Measurements from ENCODE around the gene AHRR. TPM values are rescaled to one million over a fixed set of nuclear protein-coding genes. Genes with fewer than 3 reads are reported as not detected.

The AHRR gene
- total RNA-seq, 1 experiment from 2014 or later, result 2.2 TPM

- Histone ChIP-seq H3K9ac (ENCODE audit: extremely low read depth, insufficient read length, low read length) (no peak overlapping the region), H2BK5ac (ENCODE audit: insufficient read length, low read length) (no peak overlapping the region), H2AFZ (ENCODE audit: low read length) (no peak overlapping the region), H2AK5ac (ENCODE audit: insufficient read length, low read length) (no peak overlapping the region), H3K27ac (ENCODE audit: insufficient read length, low read depth, low read length) (no peak overlapping the region), H3K14ac (ENCODE audit: insufficient read depth, low read length) (no peak overlapping the region), H3K4me1 (ENCODE audit: insufficient read depth, low read length) (no peaks in the 10 kb centered on the region), H2BK12ac (ENCODE audit: insufficient read length, low read depth, low read length) (no peak overlapping the region), H4K8ac (replicated peaks; ENCODE audit: insufficient read length, low read depth, low read length) (no peak overlapping the region), H2BK120ac (ENCODE audit: low read depth, low read length, poor library complexity, severe bottlenecking) (no peak overlapping the region), H3K23ac (ENCODE audit: insufficient read length, low read depth, low read length) (no peak overlapping the region), H3K27me3 (ENCODE audit: insufficient read depth, low read length) (peaks cover 25% of the 10 kb centered on the region; the same call in 1 of the 2 replicates), H3K9me3 (ENCODE audit: control insufficient read depth, low read depth, low read length) (no peaks in the 10 kb centered on the region), H2BK15ac (ENCODE audit: low read depth, low read length) (no peak overlapping the region), H3K4ac (ENCODE audit: low read depth, low read length) (no peak overlapping the region), H3K23me2 (ENCODE audit: insufficient read length, low read depth, low read length, poor library complexity, severe bottlenecking) (peaks cover 8% of the 10 kb centered on the region), H3T11ph (ENCODE audit: low read length) (no peak overlapping the region), H3K79me1 (ENCODE audit: insufficient read depth, low read depth, low read length, poor library complexity, severe bottlenecking) (no peaks in the 10 kb centered on the region), H3K56ac (ENCODE audit: insufficient read length, low read depth, low read length) (no peak overlapping the region), H3K4me2 (ENCODE audit: insufficient read depth, insufficient read length, low read length) (no peak overlapping the region), H4K91ac (ENCODE audit: insufficient read length, low read depth, low read length) (no peak overlapping the region), H3K18ac (ENCODE audit: insufficient read length, low read depth, low read length) (no peak overlapping the region), H3K79me2 (ENCODE audit: insufficient read depth, low read length) (no peaks in the 10 kb centered on the region), H2BK20ac (ENCODE audit: low read depth, low read length, poor library complexity, severe bottlenecking) (no peak overlapping the region), H4K20me1 (ENCODE audit: control insufficient read depth, insufficient read depth, insufficient read length) (no peaks in the 10 kb centered on the region), H4K5ac (ENCODE audit: insufficient read length, low read depth, low read length) (no peak overlapping the region)
- H3K4me3 Mint-ChIP-seq, result no peak overlapping the region
- H3K27me3 Mint-ChIP-seq (ENCODE audit: low read depth), result peaks cover 45% of the 10 kb centered on the region
- H3K4me1 Mint-ChIP-seq, result peaks cover 0 to 4% of the 10 kb centered on the region in 2 experiments; a peak in 1 of 4 replicates
- no CpG with 5 or more reads among the region's 13 CpGs for WGBS (ENCODE audit: extremely low coverage, insufficient read length, low lambda C conversion rate)
- TF ChIP-seq, protein P1, sequence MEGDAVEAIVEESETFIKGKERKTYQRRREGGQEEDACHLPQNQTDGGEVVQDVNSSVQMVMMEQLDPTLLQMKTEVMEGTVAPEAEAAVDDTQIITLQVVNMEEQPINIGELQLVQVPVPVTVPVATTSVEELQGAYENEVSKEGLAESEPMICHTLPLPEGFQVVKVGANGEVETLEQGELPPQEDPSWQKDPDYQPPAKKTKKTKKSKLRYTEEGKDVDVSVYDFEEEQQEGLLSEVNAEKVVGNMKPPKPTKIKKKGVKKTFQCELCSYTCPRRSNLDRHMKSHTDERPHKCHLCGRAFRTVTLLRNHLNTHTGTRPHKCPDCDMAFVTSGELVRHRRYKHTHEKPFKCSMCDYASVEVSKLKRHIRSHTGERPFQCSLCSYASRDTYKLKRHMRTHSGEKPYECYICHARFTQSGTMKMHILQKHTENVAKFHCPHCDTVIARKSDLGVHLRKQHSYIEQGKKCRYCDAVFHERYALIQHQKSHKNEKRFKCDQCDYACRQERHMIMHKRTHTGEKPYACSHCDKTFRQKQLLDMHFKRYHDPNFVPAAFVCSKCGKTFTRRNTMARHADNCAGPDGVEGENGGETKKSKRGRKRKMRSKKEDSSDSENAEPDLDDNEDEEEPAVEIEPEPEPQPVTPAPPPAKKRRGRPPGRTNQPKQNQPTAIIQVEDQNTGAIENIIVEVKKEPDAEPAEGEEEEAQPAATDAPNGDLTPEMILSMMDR (conservative IDR thresholded peaks at IDR 0.05), result no peak
- H3K9me3 Mint-ChIP-seq, result no peaks in the 10 kb centered on the region
- no peak overlapping the region for H3K27ac Mint-ChIP-seq
- no peaks in the 10 kb centered on the region for H3K36me3 Mint-ChIP-seq (ENCODE audit: insufficient read depth in 1 of 3, low read depth in 3 of 3)
- DNase-seq, result no peak
These were observed 156.4 kb downstream of the AHRR start for GRCh38 chr5:477871-478270.
